Measurements from ENCODE around the gene CMTM1. TPM values are rescaled to one million over a fixed set of nuclear protein-coding genes. Genes with fewer than 3 reads are reported as not detected.

The CMTM1 gene
- total RNA-seq, 1 experiment from 2014 or later = 5.2 TPM

DNA sequence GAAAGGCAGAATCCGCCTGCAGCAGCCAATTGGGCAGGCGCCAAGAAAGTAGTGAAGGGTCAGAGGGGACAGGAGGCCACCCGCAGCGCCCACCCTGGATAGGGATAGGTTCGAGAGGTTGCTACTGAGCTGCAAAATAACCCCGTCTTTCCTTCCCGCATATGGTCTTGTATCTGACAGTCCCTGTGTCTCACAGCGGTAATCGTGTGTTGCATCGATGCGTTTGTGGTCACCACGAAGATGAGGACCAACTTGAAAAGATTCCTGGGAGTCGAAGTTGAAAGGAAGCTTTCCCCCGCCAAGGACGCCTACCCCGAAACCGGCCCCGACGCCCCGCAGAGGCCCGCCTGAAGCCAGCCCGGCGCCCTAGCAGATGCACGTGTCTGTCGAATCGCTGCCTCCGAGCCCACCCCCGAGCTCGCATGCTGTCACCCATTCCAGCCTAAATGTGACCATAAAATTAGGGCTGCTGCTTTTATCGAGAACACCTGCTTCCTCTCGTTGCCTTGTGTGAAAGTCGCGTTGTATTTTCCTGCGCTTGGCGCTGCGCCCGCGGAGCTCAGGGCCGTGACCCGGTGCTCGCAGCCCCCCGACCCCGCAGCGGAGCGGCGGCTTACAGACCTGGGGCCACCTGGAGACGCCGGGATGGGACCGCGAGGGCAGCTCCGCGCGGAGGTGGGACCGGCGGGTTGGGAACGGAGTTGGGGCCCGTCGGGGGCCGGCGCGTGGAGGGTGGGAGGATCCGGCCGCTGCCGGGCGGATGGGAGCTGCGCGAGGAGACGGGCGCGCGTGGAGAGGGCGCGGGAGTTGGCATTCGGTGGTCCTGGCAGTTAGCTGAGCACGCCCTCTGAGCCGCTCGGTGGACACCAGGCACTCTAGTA is 12.7 kb downstream of the CMTM1 start, which contains the start of gene CMTM2:
TSS of gene CMTM2 (plus strand) at position 813 of the 881 bp plus-strand sequence. CDS start 145 bp downstream, outside the sequence.
- no TSS peak for BruUV-seq (replicated peaks)
- H3K27ac ChIP-seq (ENCODE audit: low read depth, low read length) = no peak within 1 kb of the TSS
- DNase-seq (ENCODE audit: low read depth, low spot score) (no peak), ATAC-seq (no peak)
- no peak within 1 kb of the TSS for H3K9ac ChIP-seq (ENCODE audit: low read length)
- ChIA-PET RAD21 (ENCODE audit: low non-redundant PET in 1 of 2, low total read pairs in 2 of 2, uncharacterized antibody in 2 of 2, unreplicated experiment in 2 of 2) (no interaction called here), CTCF (interaction anchor here (1.2 kb wide), 1 partner anchor 30 kb away, joined by 3 read pairs; no protein-coding TSS in a partner anchor), POLR2A (no interaction called here)
- TF ChIP-seq, protein P1, sequence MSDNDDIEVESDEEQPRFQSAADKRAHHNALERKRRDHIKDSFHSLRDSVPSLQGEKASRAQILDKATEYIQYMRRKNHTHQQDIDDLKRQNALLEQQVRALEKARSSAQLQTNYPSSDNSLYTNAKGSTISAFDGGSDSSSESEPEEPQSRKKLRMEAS (IDR thresholded peaks at IDR 0.05) = no peak
- TF ChIP-seq ELF1 (IDR thresholded peaks at IDR 0.05; ENCODE audit: borderline replicate concordance, low read depth) = no peak
- no peak for TF ChIP-seq CEBPB (IDR thresholded peaks at IDR 0.05; ENCODE audit: low read depth)
- no peak for TF ChIP-seq RAD21 (IDR thresholded peaks at IDR 0.05; ENCODE audit: low read depth)
- TF ChIP-seq ZFX (IDR thresholded peaks at IDR 0.05) = no peak
- H3K4me2 ChIP-seq (ENCODE audit: low read length) = peak within 1 kb of the TSS; percentile 45
- intact Hi-C loops (cut with micrococcal nuclease) = no loop called here
- no peak within 1 kb of the TSS for H2AFZ ChIP-seq (ENCODE audit: low read depth, low read length, poor library complexity, severe bottlenecking)
- H4K20me1 ChIP-seq (ENCODE audit: insufficient read depth) = no peaks in the 10 kb centered on the region
- no peaks in the 10 kb centered on the region for H3K79me2 ChIP-seq (ENCODE audit: insufficient read depth, low read length)
- H3K36me3 ChIP-seq (ENCODE audit: control insufficient read depth in 1 of 2, insufficient read depth in 2 of 2, low read length in 2 of 2) = no peaks in the 10 kb centered on the region
- H3K27me3 ChIP-seq (ENCODE audit: insufficient read depth, low read length) = no peaks in the 10 kb centered on the region
- no peak within 1 kb of the TSS for H3K4me3 ChIP-seq (replicated peaks in 1 of 2; ENCODE audit: low read depth in 1 of 2, low read length in 2 of 2)
- H3K9me3 ChIP-seq (ENCODE audit: control insufficient read depth in 1 of 2, insufficient read depth in 1 of 2, low read depth in 1 of 2, low read length in 2 of 2) = no peaks in the 10 kb centered on the region
- H3K9me2 ChIP-seq (ENCODE audit: insufficient read depth) = no peaks in the 10 kb centered on the region
- peaks cover 18 to 20% of the 10 kb centered on the region in 2 experiments for H3K4me1 ChIP-seq (ENCODE audit: control insufficient read depth in 1 of 2, insufficient read depth in 2 of 2, low read length in 2 of 2)

DNA sequence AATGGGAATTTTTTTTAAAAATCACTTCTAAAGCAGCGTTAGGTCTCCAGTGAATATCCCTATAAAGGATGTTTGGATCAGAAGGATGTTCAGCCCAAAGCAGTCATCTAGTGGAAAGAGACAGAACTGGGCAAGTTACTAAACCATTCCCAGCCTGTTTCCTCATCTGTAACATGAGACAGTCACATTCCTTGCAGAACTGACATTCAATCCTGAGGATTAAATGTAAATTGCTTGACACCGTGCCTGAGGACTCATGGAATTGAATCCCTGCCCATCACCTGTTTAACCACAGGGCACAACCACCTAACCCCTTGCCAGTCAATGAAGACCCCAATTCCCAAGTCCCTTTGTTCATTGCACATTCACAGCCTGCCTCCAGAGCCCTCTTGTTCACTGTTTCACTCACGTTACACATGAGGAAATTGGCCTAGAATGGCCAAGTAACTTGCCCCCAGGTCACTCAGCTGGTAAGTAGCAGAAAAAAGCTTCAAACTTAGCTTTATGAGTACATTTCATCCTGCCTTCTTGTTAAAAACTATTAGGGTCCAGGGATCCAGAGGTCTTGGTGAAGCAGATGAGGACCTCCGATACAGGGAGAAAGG is 14.5 kb downstream of the CMTM1 start:
- Histone ChIP-seq H3K4me1 (ENCODE audit: control insufficient read depth in 1 of 2, insufficient read depth in 2 of 2, low read length in 2 of 2) (peaks cover 18 to 20% of the 10 kb centered on the region in 2 experiments), H3K36me3 (ENCODE audit: control insufficient read depth in 1 of 2, insufficient read depth in 2 of 2, low read length in 2 of 2) (no peaks in the 10 kb centered on the region), H2AFZ (ENCODE audit: low read depth, low read length, poor library complexity, severe bottlenecking) (no peak overlapping the region), H3K79me2 (ENCODE audit: insufficient read depth, low read length) (no peaks in the 10 kb centered on the region), H4K20me1 (ENCODE audit: insufficient read depth) (no peaks in the 10 kb centered on the region), H3K4me3 (replicated peaks in 1 of 2; ENCODE audit: low read depth in 1 of 2, low read length in 2 of 2) (no peak overlapping the region), H3K9me2 (ENCODE audit: insufficient read depth) (no peaks in the 10 kb centered on the region), H3K27ac (ENCODE audit: low read depth, low read length) (no peak overlapping the region), H3K4me2 (ENCODE audit: low read length) (peak overlapping the region; percentile 45), H3K9ac (ENCODE audit: low read length) (peak overlapping the region; percentile 15; the same call in 1 of the 2 replicates), H3K27me3 (ENCODE audit: insufficient read depth, low read length) (no peaks in the 10 kb centered on the region), H3K9me3 (ENCODE audit: control insufficient read depth in 1 of 2, insufficient read depth in 1 of 2, low read depth in 1 of 2, low read length in 2 of 2) (no peaks in the 10 kb centered on the region)
- ChIA-PET POLR2A (no interaction called here), CTCF (interaction anchor here (1.0 to 3.5 kb wide), 2 partner anchors 8 to 27 kb away, joined by 3 to 15 read pairs; no protein-coding TSS in a partner anchor), RAD21 (ENCODE audit: low non-redundant PET in 1 of 2, low total read pairs in 2 of 2, uncharacterized antibody in 2 of 2, unreplicated experiment in 2 of 2) (no interaction called here)
- DNase-seq (ENCODE audit: low read depth, low spot score) (no peak), ATAC-seq (peak; percentile 77)
- intact Hi-C loops (cut with micrococcal nuclease) = loop anchor here (5.0 kb wide), 1 partner anchor 173 kb away; no protein-coding TSS in a partner anchor
- BruUV-seq (replicated peaks) = no TSS peak
- TF ChIP-seq, protein P2, sequence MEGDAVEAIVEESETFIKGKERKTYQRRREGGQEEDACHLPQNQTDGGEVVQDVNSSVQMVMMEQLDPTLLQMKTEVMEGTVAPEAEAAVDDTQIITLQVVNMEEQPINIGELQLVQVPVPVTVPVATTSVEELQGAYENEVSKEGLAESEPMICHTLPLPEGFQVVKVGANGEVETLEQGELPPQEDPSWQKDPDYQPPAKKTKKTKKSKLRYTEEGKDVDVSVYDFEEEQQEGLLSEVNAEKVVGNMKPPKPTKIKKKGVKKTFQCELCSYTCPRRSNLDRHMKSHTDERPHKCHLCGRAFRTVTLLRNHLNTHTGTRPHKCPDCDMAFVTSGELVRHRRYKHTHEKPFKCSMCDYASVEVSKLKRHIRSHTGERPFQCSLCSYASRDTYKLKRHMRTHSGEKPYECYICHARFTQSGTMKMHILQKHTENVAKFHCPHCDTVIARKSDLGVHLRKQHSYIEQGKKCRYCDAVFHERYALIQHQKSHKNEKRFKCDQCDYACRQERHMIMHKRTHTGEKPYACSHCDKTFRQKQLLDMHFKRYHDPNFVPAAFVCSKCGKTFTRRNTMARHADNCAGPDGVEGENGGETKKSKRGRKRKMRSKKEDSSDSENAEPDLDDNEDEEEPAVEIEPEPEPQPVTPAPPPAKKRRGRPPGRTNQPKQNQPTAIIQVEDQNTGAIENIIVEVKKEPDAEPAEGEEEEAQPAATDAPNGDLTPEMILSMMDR (IDR thresholded peaks at IDR 0.05 in 2 of 3, conservative IDR thresholded peaks at IDR 0.05 in 1 of 3; ENCODE audit: borderline replicate concordance in 1 of 3, insufficient read depth in 1 of 3, low read depth in 2 of 3, low read length in 2 of 3) = no peak
- TF ChIP-seq ELF1 (IDR thresholded peaks at IDR 0.05; ENCODE audit: borderline replicate concordance, low read depth) = no peak
- TF ChIP-seq, protein P3, sequence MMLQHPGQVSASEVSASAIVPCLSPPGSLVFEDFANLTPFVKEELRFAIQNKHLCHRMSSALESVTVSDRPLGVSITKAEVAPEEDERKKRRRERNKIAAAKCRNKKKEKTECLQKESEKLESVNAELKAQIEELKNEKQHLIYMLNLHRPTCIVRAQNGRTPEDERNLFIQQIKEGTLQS (IDR thresholded peaks at IDR 0.05) = no peak
- no peak for TF ChIP-seq FOSL1 (IDR thresholded peaks at IDR 0.05; ENCODE audit: low read depth)
- TF ChIP-seq EZH2 (IDR thresholded peaks at IDR 0.05) = no peak
- TF ChIP-seq CBX3 (IDR thresholded peaks at IDR 0.05; ENCODE audit: low read depth) = no peak
- TF ChIP-seq POLR2AphosphoS5 (IDR thresholded peaks at IDR 0.05; ENCODE audit: low read depth, low read length) = no peak
- TF ChIP-seq YY1 (IDR thresholded peaks at IDR 0.05; ENCODE audit: extremely low read depth, insufficient replicate concordance, low read depth, low read length) = no peak
- no peak for TF ChIP-seq POLR2A (IDR thresholded peaks at IDR 0.05; ENCODE audit: borderline replicate concordance, extremely low read depth, insufficient read depth, insufficient read length)
- TF ChIP-seq, protein P1 (IDR thresholded peaks at IDR 0.05) = peak; percentile 22; the same call in 1 of the 2 replicates
- 0 out of 2 replicates have a peak, but pooled peaks have one; percentile 8 for TF ChIP-seq RAD21 (IDR thresholded peaks at IDR 0.05; ENCODE audit: low read depth)
